ENCODE data around the gene CDK16.
"Not testable (repeated sequence)": the region's sequence is repeated elsewhere in the genome, so short reads cannot be mapped to it uniquely, and the experiment has no call there.

The CDK16 gene

GRCh38 chrX:47250017-47250347 lies 31.5 kb downstream of the CDK16 start:
- no peak for DNase-seq (ENCODE audit: low read depth)

DNA sequence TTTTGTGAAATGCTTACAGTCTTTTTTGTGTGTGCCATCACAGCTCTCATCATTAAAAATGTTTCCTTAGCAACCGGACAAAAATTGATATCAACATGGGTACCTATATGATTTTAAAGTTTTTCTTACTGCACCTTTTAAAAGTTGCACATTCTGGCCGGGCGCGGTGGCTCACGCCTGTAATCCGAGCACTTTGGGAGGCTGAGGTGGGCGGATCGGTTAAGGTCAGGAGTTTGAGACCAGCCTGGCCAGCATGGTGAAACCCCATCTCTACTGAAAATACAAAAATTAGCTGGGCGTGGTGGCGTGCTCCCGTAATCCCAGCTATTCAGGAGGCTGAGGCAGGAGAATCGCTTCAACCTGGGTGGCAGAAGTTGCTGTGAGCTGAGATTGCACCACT lies 39.1 kb downstream of the CDK16 start:
- not testable (repeated sequence) for DNase-seq (ENCODE audit: low read depth)

GRCh38 chrX:47264483-47265173 lies 46.1 kb downstream of the CDK16 start:
- DNase-seq (ENCODE audit: low read depth), result peak; percentile 73

GRCh38 chrX:47266643-47267042 lies 48.2 kb downstream of the CDK16 start:
- no peak for DNase-seq (ENCODE audit: low read depth)

- no peak for DNase-seq (ENCODE audit: low read depth)
These were observed 53.5 kb downstream of the CDK16 start for GRCh38 chrX:47272013-47272408.

DNA sequence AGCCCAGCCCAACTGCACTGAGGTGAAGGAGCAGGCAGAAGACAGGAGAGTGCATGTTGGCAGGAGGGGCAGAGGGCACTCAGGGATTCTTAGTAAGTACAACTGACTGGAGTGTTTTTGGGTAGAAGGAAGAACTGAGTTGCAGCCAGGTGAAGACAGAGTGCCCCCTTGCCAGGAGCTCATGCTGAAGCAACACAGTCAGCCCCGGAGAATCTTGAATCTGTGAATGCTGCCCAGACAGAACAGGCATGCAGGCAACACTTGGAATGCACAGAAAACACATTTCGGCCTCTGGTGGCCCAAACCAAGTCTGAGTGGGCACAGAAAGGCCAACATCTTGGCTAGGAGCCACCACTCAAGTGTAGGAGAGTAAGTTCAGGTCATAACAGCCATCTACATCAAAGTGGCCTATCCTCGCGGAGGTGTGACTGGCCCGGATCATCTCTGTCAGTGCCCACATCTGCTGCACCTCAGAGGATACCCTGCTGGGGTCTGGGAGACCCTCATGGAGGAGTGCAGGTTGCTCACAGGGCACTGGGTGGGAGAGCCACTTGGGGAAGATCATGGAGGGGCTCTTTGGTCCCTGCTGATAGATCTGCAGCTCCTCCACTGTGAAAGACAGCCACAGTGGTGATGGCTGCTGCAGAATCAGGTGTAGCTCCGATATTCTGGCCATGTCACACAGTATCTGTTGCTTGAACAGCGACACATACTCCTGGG lies 54.7 kb downstream of the CDK16 start:
- DNase-seq (ENCODE audit: low read depth), result no peak

GRCh38 chrX:47278691-47279090 lies 60.2 kb downstream of the CDK16 start:
- peak; percentile 30 for DNase-seq (ENCODE audit: low read depth)

Data from ELR (cell line).